Neuronal stem cell (in vitro differentiated cells): ENCODE measurements around the gene ACOXL.

Experiments
- DNase-seq: peaks from one replicate; pipeline ENCODE4 v3.0.0-alpha.2; 2013; ENCODE audit warnings: low spot score
- H2AFZ ChIP-seq: one replicate; pipeline ENCODE4 v1.6.1; 2013; ENCODE audit warnings: mild to moderate bottlenecking, low read length, inconsistent platforms
- H2AK5ac ChIP-seq: 2 replicates; pipeline ENCODE4 v1.6.1; 2013; ENCODE audit warnings: low read depth, mild to moderate bottlenecking, inconsistent platforms, low read length, moderate library complexity, mixed read lengths
- H2BK120ac ChIP-seq: 2 replicates; pipeline ENCODE4 v1.6.1; 2013; ENCODE audit warnings: low read depth, mild to moderate bottlenecking, inconsistent platforms, low read length, moderate library complexity, mixed read lengths
- H2BK12ac ChIP-seq: one replicate; pipeline ENCODE4 v1.6.1; 2013; ENCODE audit warnings: low read length, inconsistent platforms
- H2BK15ac ChIP-seq: 2 replicates; pipeline ENCODE4 v1.6.1; 2013; ENCODE audit warnings: mild to moderate bottlenecking, low read length, inconsistent platforms, mixed read lengths
- H2BK5ac ChIP-seq: one replicate; pipeline ENCODE4 v1.6.1; 2013; ENCODE audit warnings: inconsistent platforms, mild to moderate bottlenecking, low read length, moderate library complexity
- H3K14ac ChIP-seq: one replicate; pipeline ENCODE4 v1.6.1; 2013; ENCODE audit warnings: low read length, inconsistent platforms
- H3K18ac ChIP-seq: 2 replicates; pipeline ENCODE4 v1.6.1; 2013; ENCODE audit warnings: low read length, inconsistent platforms
- H3K23ac ChIP-seq: 2 replicates; pipeline ENCODE4 v1.6.1; 2013; ENCODE audit warnings: low read depth, mild to moderate bottlenecking, mixed read lengths, low read length, inconsistent platforms; ENCODE audit not compliant: poor library complexity
- H3K27ac ChIP-seq: replicated peaks from 3 replicates; pipeline ENCODE4 v1.5.1; 2013; ENCODE audit warnings: low read length, inconsistent platforms
- H3K27me3 ChIP-seq, 3 experiments: 2 replicates each; pipeline ENCODE4 v1.6.1; 2013; ENCODE audit warnings: low read length in 3 of 3, mild to moderate bottlenecking in 2 of 3, inconsistent platforms in 1 of 3, low read depth in 1 of 3, mixed read lengths in 1 of 3, moderate library complexity in 1 of 3; ENCODE audit not compliant: control insufficient read depth in 3 of 3, insufficient read depth in 3 of 3
- H3K36me3 ChIP-seq, 2 donors: replicated peaks in 1 of 2; 2 replicates each; pipeline ENCODE4 v1.6.1; 2013; ENCODE audit warnings: low read length in 2 of 2; ENCODE audit not compliant: control insufficient read depth in 2 of 2, insufficient read depth in 2 of 2
- H3K4ac ChIP-seq: 2 replicates; pipeline ENCODE4 v1.6.1; 2013; ENCODE audit warnings: inconsistent platforms, mild to moderate bottlenecking, low read length, moderate library complexity
- H3K4me1 ChIP-seq, 2 donors: 1 replicate in 1 of 2; 2 replicates in 1 of 2; pipeline ENCODE4 v1.6.1; 2013; ENCODE audit warnings: low read length in 2 of 2, low read depth in 1 of 2; ENCODE audit not compliant: control insufficient read depth in 2 of 2, insufficient read depth in 1 of 2
- H3K4me2 ChIP-seq: one replicate; pipeline ENCODE4 v1.6.1; 2013; ENCODE audit warnings: mild to moderate bottlenecking, low read length, inconsistent platforms; ENCODE audit not compliant: insufficient read depth, poor library complexity, severe bottlenecking
- H3K4me3 ChIP-seq, 2 donors: 2 replicates each; pipeline ENCODE4 v1.5.1; 2013; ENCODE audit warnings: low read length in 2 of 2, mild to moderate bottlenecking in 2 of 2, inconsistent platforms in 1 of 2, moderate library complexity in 1 of 2
- H3K79me1 ChIP-seq: one replicate; pipeline ENCODE4 v1.6.1; 2013; ENCODE audit warnings: low read depth, mild to moderate bottlenecking, inconsistent platforms, low read length, moderate library complexity
- H3K9ac ChIP-seq: one replicate; pipeline ENCODE4 v1.6.1; 2013; ENCODE audit warnings: mild to moderate bottlenecking, low read depth, low read length, inconsistent platforms; ENCODE audit not compliant: poor library complexity
- H3K9me3 ChIP-seq, 2 donors: replicated peaks in 1 of 2; 2 replicates each; pipeline versions ENCODE3 to v1.6.1; 2013; ENCODE audit warnings: low read length in 2 of 2, mild to moderate bottlenecking in 2 of 2, inconsistent platforms in 1 of 2, low read depth in 1 of 2, mixed read lengths in 1 of 2, moderate library complexity in 1 of 2; ENCODE audit not compliant: control insufficient read depth in 2 of 2, insufficient read depth in 1 of 2
- H4K8ac ChIP-seq: one replicate; pipeline ENCODE4 v1.6.1; 2013; ENCODE audit warnings: low read depth, mild to moderate bottlenecking, inconsistent platforms, low read length, moderate library complexity
- H4K91ac ChIP-seq: one replicate; pipeline ENCODE4 v1.6.1; 2013; ENCODE audit warnings: low read length, low read depth, mild to moderate bottlenecking, inconsistent platforms; ENCODE audit not compliant: poor library complexity
- WGBS, 2 donors: extraction: QIAGEN DNeasy Blood & Tissue Kit; methylation state at CpG; one replicate each; pipeline ENCODE4 v1.1.7; 2013; ENCODE audit warnings: missing lambda C conversion rate in 2 of 2, mixed read lengths in 1 of 2; ENCODE audit not compliant: insufficient read length in 2 of 2, insufficient replicate concordance in 1 of 2; ENCODE audit errors: extremely low coverage in 2 of 2; 5-methylcytosine and 5-hydroxymethylcytosine counted together

ACOXL gene

GRCh38 chr2:110720547-110720946 lies 11.8 kb upstream of the ACOXL start:
- Histone ChIP-seq H3K4ac (no peak overlapping the region), H4K8ac (no peak overlapping the region), H2BK5ac (no peak overlapping the region), H3K23ac (no peak overlapping the region), H3K14ac (no peak overlapping the region), H2BK15ac (no peak overlapping the region), H3K9ac (no peak overlapping the region), H3K27ac (no peak overlapping the region), H3K4me1 (peaks cover 0 to 1% of the 10 kb centered on the region in 2 donors), H3K4me2 (no peak overlapping the region), H3K9me3 (no peaks in the 10 kb centered on the region), H3K79me1 (no peaks in the 10 kb centered on the region), H4K91ac (no peak overlapping the region), H2AFZ (no peak overlapping the region), H3K27me3 (peaks cover 0 to 52% (median 0%) of the 10 kb centered on the region in 3 experiments), H3K36me3 (no peaks in the 10 kb centered on the region), H2BK120ac (no peak overlapping the region), H3K18ac (no peak overlapping the region), H2AK5ac (no peak overlapping the region), H2BK12ac (no peak overlapping the region), H3K4me3 (peak overlapping the region in 1 of 2 donors; percentile 27)
- DNase-seq = no peak
- no CpG with 5 or more reads among the region's 5 CpGs for WGBS, 2 donors

GRCh38 chr2:110724820-110725219 lies 7.6 kb upstream of the ACOXL start:
- Histone ChIP-seq H2BK120ac (no peak overlapping the region), H3K36me3 (no peaks in the 10 kb centered on the region), H3K14ac (no peak overlapping the region), H3K79me1 (no peaks in the 10 kb centered on the region), H3K4me3 (no peak overlapping the region), H3K4ac (no peak overlapping the region), H3K4me1 (peaks cover 0 to 1% of the 10 kb centered on the region in 2 donors), H3K18ac (no peak overlapping the region), H3K9me3 (no peaks in the 10 kb centered on the region), H3K27me3 (peaks cover 0 to 58% (median 0%) of the 10 kb centered on the region in 3 experiments), H2BK5ac (no peak overlapping the region), H2BK15ac (no peak overlapping the region), H3K9ac (no peak overlapping the region), H2AK5ac (no peak overlapping the region), H3K23ac (no peak overlapping the region), H4K8ac (no peak overlapping the region), H2AFZ (no peak overlapping the region), H3K27ac (no peak overlapping the region), H4K91ac (no peak overlapping the region), H3K4me2 (no peak overlapping the region), H2BK12ac (no peak overlapping the region)
- no peak for DNase-seq
- WGBS, 2 donors = no CpG with 5 or more reads among the region's 2 CpGs

GRCh38 chr2:110725370-110725769 lies 7.0 kb upstream of the ACOXL start:
- peak overlapping the region; percentile 14 for H4K91ac ChIP-seq
- WGBS, 2 donors = no CpG with 5 or more reads among the region's 9 CpGs

GRCh38 chr2:110725859-110726258 lies 6.5 kb upstream of the ACOXL start:
- Histone ChIP-seq H4K91ac (peak overlapping the region; percentile 14), H3K27me3 (peaks cover 0 to 62% (median 0%) of the 10 kb centered on the region in 3 experiments), H3K23ac (no peak overlapping the region), H3K18ac (peak overlapping the region; percentile 50), H3K4me3 (no peak overlapping the region), H4K8ac (no peak overlapping the region), H2BK5ac (no peak overlapping the region), H3K79me1 (no peaks in the 10 kb centered on the region), H2BK120ac (no peak overlapping the region), H3K4me1 (peaks cover 0 to 1% of the 10 kb centered on the region in 2 donors), H3K36me3 (no peaks in the 10 kb centered on the region), H2BK12ac (no peak overlapping the region), H2AK5ac (no peak overlapping the region), H3K27ac (no peak overlapping the region), H3K4ac (no peak overlapping the region), H2BK15ac (no peak overlapping the region), H3K14ac (no peak overlapping the region), H3K4me2 (no peak overlapping the region), H2AFZ (no peak overlapping the region), H3K9me3 (peaks cover 0 to 4% of the 10 kb centered on the region in 2 donors), H3K9ac (no peak overlapping the region)
- no CpG with 5 or more reads among the region's 3 CpGs for WGBS, 2 donors
- DNase-seq = no peak

More at GRCh38 chr2:110725370-110725769, 7.0 kb upstream of the ACOXL start:
- peak overlapping the region; percentile 50 for H3K18ac ChIP-seq
- H3K14ac ChIP-seq = no peak overlapping the region
- peaks cover 0 to under 1% of the 10 kb centered on the region in 2 donors for H3K9me3 ChIP-seq
- peaks cover 0 to 62% (median 0%) of the 10 kb centered on the region in 3 experiments for H3K27me3 ChIP-seq
- no peak overlapping the region for H2BK12ac ChIP-seq
- H3K9ac ChIP-seq = no peak overlapping the region
- peaks cover 0 to 1% of the 10 kb centered on the region in 2 donors for H3K4me1 ChIP-seq
- no peak overlapping the region for H3K4ac ChIP-seq
- no peak overlapping the region for H2AFZ ChIP-seq
- no peak overlapping the region for H4K8ac ChIP-seq
- no peak overlapping the region for H3K23ac ChIP-seq
- H3K4me2 ChIP-seq = no peak overlapping the region
- H2AK5ac ChIP-seq = peak overlapping the region; percentile 18
- H2BK120ac ChIP-seq = no peak overlapping the region
- no peak overlapping the region for H2BK5ac ChIP-seq
- H3K4me3 ChIP-seq = no peak overlapping the region
- no peaks in the 10 kb centered on the region for H3K36me3 ChIP-seq
- no peaks in the 10 kb centered on the region for H3K79me1 ChIP-seq
- H2BK15ac ChIP-seq = peak overlapping the region; percentile 50
- no peak overlapping the region for H3K27ac ChIP-seq
- no peak for DNase-seq
